Thoracic aorta (tissue), 2 donors: Measurements from ENCODE around the gene S100A3. TPM values are rescaled to one million over a fixed set of nuclear protein-coding genes. Genes with fewer than 3 reads are reported as not detected.
A peak's percentile ranks its signal among the peaks of the same experiment; 100 is the strongest.

ENCODE experiments used
- ATAC-seq: fragments of 150-250 bp; one replicate; pipeline ENCODE4 v1.8.0; 2017; ENCODE audit warnings: low read depth; ENCODE audit not compliant: insufficient number of reproducible peaks, low FRiP score
- DNase-seq: peaks from one replicate; pipeline ENCODE4 v3.0.0-alpha.2; 2020; ENCODE audit warnings: low spot score
- H3K27ac ChIP-seq, 2 donors: fragments of 200-600 bp; sonication (generic); 1 replicate in 1 of 2; 2 replicates in 1 of 2; pipeline ENCODE4 v1.5.1; 2016; ENCODE audit warnings: mild to moderate bottlenecking in 2 of 2, moderate library complexity in 2 of 2
- H3K27me3 ChIP-seq: fragments of 200-600 bp; sonication (generic); replicated peaks from 2 replicates; pipeline ENCODE4 v1.6.0; 2016; ENCODE audit warnings: mild to moderate bottlenecking; ENCODE audit not compliant: insufficient read depth
- H3K36me3 ChIP-seq: fragments of 200-600 bp; sonication (generic); one replicate; pipeline ENCODE4 v1.5.1; 2016
- H3K4me1 ChIP-seq, 2 donors: fragments of 200-600 bp; sonication (generic); 1 replicate in 1 of 2; 2 replicates in 1 of 2; pipeline versions ENCODE4 v1.5.1 to v1.6.0; 2016; ENCODE audit warnings: low read depth in 2 of 2, mild to moderate bottlenecking in 1 of 2; ENCODE audit not compliant: control insufficient read depth in 1 of 2
- H3K4me3 ChIP-seq: fragments of 200-600 bp; sonication (generic); 2 replicates; pipeline ENCODE4 v1.5.1; 2016; ENCODE audit warnings: mild to moderate bottlenecking
- H3K9me3 ChIP-seq: fragments of 200-600 bp; sonication (generic); 2 replicates; pipeline ENCODE4 v1.5.1; 2016
- CTCF ChIP-seq: fragments of 200-600 bp; sonication (generic); IDR thresholded peaks from one replicate; pipeline ENCODE4 v1.5.1; 2019; ENCODE audit warnings: antibody characterized with exemption
- total RNA-seq, 2 donors: library from RNA; depleted of rRNA; stranded (reverse); fragments of >200 nt; gene quantifications; one replicate each; pipeline versions ENCODE4 v1.1.0 to v1.2.3, GENCODE V29; 2016

Gene S100A3
- total RNA-seq, 2 donors from 2014 or later: 3.1 to 25.0 TPM

DNA sequence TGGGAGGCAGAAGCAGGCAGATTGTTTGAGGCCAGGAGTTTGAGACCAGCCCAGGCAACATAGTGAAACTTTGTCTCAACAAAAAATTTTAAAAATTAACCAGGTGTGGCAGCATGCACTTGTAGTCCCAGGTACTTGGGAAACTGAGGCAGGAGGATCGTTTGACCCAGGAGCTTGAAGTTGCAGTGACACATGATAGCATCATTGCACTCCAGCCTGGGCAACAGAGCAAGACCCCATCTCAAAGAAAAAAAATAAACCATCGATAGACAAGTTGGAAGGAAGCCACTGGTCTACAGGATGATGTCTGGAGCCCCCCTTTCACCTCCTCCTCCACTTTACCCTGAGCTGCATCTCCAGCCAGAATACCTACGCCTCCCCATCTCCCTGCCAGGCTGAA lies 29.8 kb downstream of the S100A3 start:
- Histone ChIP-seq H3K27ac (no peak overlapping the region), H3K27me3 (no peaks in the 10 kb centered on the region), H3K4me1 (peaks cover 4 to 6% of the 10 kb centered on the region in 2 donors), H3K9me3 (no peaks in the 10 kb centered on the region), H3K4me3 (no peak overlapping the region), H3K36me3 (no peaks in the 10 kb centered on the region)
- no peak for TF ChIP-seq CTCF
- ATAC-seq (no peak), DNase-seq (no peak)

- H3K4me1 ChIP-seq: peaks cover 4 to 11% of the 10 kb centered on the region in 2 donors
- no peak for TF ChIP-seq CTCF
- no peak overlapping the region for H3K27ac ChIP-seq
- no peak overlapping the region for H3K4me3 ChIP-seq
- no peaks in the 10 kb centered on the region for H3K36me3 ChIP-seq
- H3K9me3 ChIP-seq: no peaks in the 10 kb centered on the region
- H3K27me3 ChIP-seq: no peaks in the 10 kb centered on the region
- ATAC-seq (no peak), DNase-seq (no peak)
Observed at GRCh38 chr1:153515504-153516394, 33.3 kb downstream of the S100A3 start.

DNA sequence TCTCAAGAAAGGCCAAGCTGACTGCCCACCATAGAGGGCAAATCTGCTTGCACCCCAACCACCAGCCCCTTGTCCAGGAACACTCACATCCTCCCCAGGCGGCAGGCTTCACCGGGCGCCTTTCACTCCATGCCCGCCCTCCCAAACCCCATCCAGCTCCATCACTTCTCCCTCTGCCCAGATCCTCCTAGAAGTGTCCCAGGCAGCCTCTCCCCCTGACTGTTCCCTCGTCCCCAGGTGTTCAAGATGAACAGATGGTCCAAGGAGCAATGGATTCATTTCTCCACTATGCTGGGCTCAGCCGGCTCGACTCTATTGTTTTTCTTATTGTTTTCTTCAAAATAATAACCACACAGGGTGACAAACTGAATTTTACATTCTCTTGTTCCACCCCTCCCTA lies 35.4 kb downstream of the S100A3 start:
- peaks cover 4 to 16% of the 10 kb centered on the region in 2 donors for H3K4me1 ChIP-seq
- no peak for ATAC-seq
- no peaks in the 10 kb centered on the region for H3K9me3 ChIP-seq
- no peaks in the 10 kb centered on the region for H3K36me3 ChIP-seq
- H3K27ac ChIP-seq: no peak overlapping the region
- no peak for DNase-seq
- TF ChIP-seq CTCF: no peak
- H3K27me3 ChIP-seq: no peaks in the 10 kb centered on the region
- H3K4me3 ChIP-seq: no peak overlapping the region

DNA sequence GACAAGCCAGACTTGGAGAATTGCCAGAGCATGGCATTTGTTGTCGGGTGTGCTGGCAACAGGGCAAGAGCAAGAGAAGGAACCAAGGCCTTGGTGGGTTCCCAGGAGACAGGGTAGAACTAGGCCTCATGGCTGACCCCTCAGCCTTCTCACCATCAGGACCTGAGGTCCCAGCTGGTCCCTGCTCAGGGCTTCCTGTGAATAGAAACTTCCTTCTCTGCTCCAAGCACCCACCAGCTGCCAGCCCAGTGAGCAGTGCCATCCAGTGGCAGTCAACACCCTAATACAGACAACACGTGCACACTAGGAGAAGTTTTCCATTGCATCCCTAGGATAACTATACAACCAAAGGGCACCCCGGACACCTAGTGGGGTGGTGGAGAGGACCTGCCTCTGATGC lies 36.0 kb downstream of the S100A3 start:
- H3K9me3 ChIP-seq: no peaks in the 10 kb centered on the region
- H3K27ac ChIP-seq: no peak overlapping the region
- no peaks in the 10 kb centered on the region for H3K27me3 ChIP-seq
- no peak for DNase-seq
- ATAC-seq: no peak
- no peak for TF ChIP-seq CTCF
- no peaks in the 10 kb centered on the region for H3K36me3 ChIP-seq
- H3K4me1 ChIP-seq: peaks cover 0 to 13% of the 10 kb centered on the region in 2 donors
- no peak overlapping the region for H3K4me3 ChIP-seq

DNA sequence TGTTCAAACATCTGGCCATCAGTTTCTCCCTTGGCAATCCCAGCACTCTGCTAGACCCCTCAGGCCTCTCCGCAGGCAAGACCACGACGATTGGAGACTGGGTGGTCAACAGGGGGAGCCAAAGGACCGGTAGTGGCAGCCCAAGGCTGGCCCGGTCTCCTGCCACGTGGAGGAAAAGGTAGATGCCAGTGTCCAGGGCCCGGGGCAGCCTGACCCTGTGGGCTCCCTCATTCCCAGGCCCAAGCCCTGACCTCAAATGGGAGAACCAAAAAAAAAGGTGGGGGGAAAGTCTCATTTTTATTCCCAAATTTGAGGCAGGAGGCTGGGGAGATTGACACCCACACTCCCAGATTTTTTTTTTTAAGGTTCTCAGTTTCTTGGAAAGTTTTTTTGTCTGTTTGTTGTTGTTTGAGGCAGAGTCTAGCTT lies 38.1 kb downstream of the S100A3 start:
- H3K4me1 ChIP-seq: peaks cover 16 to 33% of the 10 kb centered on the region in 2 donors
- no peaks in the 10 kb centered on the region for H3K36me3 ChIP-seq
- H3K4me3 ChIP-seq: no peak overlapping the region
- no peaks in the 10 kb centered on the region for H3K27me3 ChIP-seq
- peak; percentile 89 for TF ChIP-seq CTCF
- no peak overlapping the region for H3K27ac ChIP-seq
- ATAC-seq (no peak), DNase-seq (no peak)
- no peaks in the 10 kb centered on the region for H3K9me3 ChIP-seq
